NOMO-1 (cell line): ENCODE data around the gene ST3GAL4.
A peak's percentile ranks its signal among the peaks of the same experiment; 100 is the strongest.
"Not testable (repeated sequence)": the region's sequence is repeated elsewhere in the genome, so short reads cannot be mapped to it uniquely, and the experiment has no call there.

ENCODE experiments used
- DNase-seq, 2 experiments: peaks; one replicate each; lab custom pipeline; 2025; ENCODE audit not compliant: unreplicated experiment in 2 of 2; lab: John Stamatoyannopoulos, UW

The ST3GAL4 gene

GRCh38 chr11:126355324-126355925 is at the start of gene ST3GAL4:
ST3GAL4 (plus strand) TSS chr11:126355686; CDS start chr11:126406156, 50,470 bp downstream.
- DNase-seq, result peak; percentile 43 to 69

GRCh38 chr11:126305699-126306098 is 49.8 kb upstream of the ST3GAL4 start:
- DNase-seq, result no peak

DNA sequence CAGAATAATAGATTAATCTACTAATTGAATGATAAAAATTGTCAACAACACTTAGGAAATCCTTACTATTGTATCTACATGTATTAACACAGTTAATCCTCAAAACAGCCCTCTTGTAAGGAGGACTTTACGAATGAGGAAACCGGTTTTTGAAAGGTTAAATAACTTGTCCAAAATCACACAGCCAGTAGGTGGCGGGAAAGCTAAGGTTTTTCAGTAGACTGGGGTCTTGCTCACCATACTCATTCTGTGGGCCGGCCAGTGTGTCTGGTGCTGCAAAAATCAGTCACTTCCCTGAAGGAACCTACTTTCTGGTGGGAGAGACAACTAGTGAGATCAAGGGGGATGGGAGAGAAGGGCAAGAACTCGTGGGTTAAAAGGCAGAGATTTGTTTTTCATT is 47.8 kb upstream of the ST3GAL4 start:
- DNase-seq, result peak; percentile 46 to 71

GRCh38 chr11:126308271-126308671 is 47.2 kb upstream of the ST3GAL4 start:
- no peak for DNase-seq

GRCh38 chr11:126308771-126309170 is 46.7 kb upstream of the ST3GAL4 start:
- DNase-seq, result not testable (repeated sequence)

DNA sequence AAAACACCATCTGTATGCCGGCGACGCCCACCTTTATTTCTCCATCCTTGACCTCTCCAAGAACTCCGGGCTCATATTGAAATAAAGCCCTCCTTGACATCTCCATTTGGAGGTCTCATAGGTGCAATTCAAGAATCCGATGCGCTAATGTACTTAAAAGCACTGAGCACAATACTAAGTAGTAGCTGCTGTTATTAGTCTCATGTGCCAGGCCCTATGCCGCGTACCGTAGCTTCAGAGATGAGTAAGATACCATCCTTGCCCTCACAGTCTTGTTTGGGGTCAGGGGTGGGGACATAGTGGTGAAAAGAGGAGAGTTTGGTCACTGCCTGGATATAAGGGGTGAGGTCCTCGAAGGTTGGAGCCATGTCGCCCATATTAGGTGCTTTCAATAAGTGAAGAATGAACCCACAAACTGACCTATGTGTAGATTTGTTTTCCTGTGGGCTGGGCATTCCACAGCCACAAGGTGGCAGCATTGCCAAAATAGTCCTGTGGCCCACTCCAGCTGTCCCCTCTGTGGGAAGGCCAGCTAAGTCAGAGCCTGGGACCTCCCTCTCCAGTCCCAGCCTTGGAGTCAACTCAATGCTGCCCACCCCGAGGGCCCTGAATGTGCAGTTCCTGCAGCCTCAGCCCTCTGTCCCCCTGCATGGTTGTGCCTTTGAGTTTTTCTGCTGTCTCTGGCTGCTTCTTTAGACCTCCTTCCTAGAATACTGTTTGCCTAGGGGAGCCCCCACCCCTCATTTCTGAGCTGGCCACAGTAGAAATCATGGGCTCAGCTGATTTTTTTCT is 45.1 kb upstream of the ST3GAL4 start:
- peak; percentile 30 to 76 for DNase-seq

- no peak for DNase-seq
Observed at GRCh38 chr11:126310992-126311310, 44.5 kb upstream of the ST3GAL4 start.

DNA sequence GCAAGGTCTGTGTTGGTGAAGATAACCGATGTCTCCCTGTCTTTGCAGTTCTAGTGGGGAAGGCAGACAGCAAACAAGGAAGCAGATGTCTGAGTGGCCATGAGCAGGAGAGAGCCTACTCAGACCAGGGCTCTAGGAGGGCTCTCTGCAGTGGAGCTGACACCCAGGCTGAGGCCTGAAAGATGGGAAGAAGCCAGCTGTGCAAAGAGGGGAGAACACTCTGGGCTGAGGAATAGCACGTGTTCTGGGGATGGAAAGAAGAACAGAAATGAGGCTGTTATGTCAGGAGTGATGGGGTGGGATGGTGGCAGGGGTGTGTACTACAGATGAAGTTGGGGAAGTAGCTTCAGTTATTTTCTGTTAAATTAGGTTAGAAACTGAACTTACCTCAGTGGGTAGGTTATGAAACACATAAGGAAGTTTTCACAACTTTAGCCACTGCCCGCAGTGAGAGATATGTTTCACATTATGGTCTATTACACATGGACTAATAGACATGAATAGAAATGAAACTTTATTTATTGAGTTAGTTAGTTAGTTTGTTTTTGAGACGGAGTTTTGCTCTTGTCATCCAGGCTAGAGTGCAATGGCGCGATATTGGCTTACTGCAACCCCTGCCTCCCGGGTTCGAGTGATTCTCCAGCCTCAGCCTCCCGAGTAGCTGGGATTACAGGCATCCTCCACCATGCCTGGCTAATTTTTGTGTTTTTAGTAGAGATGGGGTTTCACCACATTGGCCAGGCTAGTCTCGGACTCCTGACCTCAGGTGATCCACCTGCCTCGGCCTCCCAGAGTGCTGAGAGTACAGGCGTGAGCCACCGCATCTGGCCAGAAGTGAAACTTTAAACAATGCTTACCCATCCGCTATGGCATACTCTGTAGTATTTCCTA is 43.8 kb upstream of the ST3GAL4 start:
- peak; percentile 79 to 93 for DNase-seq

DNA sequence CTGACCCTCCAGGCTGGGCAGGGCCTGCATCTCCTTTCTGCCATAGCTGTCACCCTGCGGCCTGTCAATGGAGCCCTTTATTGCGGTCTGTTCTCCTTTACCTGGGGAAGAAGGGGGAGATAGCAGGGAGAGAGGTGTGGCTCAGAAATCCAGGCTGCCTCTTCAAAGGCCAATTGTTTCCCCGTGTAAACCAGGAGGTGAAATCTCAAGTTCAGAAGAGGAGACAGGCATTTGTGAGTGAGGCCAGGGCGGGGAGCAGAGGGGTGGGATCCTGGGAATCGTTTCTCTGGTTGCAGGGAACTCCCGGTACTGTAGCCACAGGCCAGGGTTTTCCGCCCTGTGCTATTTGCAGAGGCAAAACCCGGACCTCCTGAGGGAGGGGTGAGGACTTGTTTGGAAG is 42.5 kb upstream of the ST3GAL4 start:
- no peak for DNase-seq

DNA sequence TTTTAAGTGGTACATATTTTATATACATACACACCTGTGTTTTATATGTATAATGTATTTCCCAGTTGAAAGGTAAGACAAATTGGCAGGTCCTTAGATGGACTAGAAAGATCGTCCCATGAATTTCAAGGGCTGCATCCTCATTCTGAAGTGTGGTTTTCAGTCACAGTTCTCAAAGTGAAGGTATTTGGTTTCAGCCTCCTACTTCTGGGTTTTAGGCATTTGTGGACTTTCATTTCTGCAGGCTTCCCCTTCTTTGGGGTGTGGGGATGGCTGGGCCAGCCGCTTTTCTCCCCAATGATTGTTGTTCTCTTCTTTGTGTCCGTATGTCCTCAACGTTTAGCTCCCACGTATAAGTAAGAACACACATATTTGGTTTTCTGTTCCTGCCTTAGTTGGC is 41.7 kb upstream of the ST3GAL4 start:
- peak; percentile 36 to 38 for DNase-seq

DNA sequence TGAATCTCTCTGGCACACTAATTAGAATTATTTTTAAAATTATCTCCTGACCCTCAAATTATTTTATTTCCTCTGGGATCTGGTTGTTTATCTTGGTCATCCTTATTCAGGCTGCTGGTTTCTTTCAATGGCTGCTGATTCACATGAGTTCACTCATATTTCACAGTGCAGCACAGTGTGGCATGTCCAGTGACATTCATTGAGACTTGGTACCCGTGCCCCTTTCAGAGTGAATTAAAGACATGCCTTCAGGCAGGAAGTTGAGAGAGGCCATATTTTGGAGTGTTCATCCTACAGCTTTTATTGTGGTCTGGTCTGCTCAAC is 38.1 kb upstream of the ST3GAL4 start:
- no peak for DNase-seq

DNA sequence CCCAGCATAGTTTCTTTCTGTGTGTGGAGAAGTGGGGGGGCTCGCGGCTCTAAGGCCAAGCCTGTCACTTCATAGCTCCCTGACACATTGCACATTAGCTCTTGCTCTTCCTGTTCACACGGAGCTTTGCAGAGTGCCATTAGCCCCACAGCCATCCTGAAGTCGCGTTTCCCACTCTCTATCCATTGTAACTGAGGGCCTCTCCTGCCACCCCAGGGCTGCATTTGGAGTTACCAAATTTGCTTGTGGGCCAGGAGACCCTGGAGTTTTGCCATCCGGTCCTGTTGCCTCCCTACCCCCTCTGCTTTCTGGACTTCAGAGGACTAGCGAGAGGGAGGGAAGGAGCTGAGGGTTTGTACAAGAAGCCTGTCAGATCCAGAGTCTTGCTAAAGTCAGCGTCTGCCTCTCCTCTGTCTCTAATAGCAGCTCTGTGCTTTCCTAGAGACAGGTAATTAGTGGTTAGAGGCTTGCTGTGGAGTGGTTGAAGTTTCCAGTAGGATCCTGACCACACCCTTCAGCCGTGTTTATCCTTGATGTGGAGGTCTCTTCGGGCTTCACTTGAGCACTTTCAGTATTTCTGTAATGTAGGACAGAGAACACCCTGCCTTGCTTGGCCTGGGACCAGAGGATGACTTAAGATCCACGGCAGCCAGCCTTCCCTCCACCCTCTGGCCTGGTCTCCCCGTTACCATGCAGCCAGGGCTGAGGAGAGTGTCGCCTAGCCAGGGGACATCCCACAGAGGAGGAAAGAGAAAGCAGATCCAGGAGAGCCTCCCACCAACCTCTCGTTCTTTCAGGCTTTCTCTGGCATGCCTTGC is 37.5 kb upstream of the ST3GAL4 start:
- peak; percentile 11 to 21 for DNase-seq

GRCh38 chr11:126318574-126319373 is 36.7 kb upstream of the ST3GAL4 start:
- peak; percentile 71 to 89 for DNase-seq

DNA sequence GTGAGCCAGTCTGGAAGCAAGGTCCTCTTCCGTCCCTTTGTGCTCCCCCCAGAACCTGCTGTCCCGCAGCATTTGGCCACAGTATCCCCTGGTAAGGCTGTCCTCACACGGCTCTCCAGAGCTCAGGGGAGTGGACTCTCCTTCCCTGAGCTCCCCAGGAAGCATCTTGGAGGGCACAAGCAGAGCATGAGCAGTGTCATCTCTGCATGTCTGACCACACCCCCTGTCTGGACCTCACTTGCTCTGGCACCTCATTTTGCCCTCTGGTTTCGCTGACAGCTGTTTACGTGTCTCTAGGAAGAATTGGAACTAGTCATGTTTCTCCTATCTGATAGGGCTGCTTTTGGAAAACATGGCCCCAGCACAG is 36.1 kb upstream of the ST3GAL4 start:
- no peak for DNase-seq

DNA sequence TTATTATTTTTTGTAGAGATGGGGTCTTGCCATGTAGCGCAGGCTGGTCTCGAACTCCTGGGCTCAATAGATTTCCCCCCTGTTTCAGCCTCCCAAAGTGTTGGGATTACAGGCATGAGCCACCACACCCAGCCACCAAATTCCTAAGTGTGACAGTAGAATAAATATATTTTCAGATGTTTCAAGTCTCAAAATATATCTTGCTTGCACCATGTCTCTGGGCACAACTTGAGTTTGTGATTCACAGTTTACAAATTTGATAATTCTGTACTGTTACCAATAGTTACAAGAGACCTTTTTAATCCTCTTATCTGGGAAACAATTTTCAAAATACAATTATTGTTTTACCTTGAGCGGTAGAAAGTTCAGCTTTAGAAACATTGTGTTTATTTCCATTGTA is 32.5 kb upstream of the ST3GAL4 start:
- no peak for DNase-seq

- no peak for DNase-seq
Observed at GRCh38 chr11:126327281-126328000, 28.0 kb upstream of the ST3GAL4 start.

DNA sequence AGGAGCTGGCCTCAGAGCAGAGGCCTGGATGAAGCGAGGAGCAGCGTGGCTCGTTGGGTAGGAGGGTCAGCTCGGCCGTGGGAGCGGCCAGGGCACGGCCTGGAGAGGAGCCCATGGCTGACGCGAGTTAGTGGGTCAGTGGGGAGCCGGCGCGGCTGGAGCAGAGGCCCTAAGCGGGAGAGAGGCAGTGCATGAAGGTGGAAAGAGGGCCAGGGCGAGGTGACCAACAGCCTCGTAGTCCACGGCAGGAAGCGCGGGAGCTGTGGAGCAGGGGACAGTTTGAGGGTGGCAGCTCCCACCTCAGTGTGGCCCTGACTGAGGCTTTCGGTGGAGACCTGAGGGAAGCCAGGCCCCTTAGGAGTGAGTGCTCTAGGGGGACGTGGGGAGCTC is 27.5 kb upstream of the ST3GAL4 start:
- no peak for DNase-seq

GRCh38 chr11:126328444-126328843 is 27.0 kb upstream of the ST3GAL4 start:
- no peak for DNase-seq

DNA sequence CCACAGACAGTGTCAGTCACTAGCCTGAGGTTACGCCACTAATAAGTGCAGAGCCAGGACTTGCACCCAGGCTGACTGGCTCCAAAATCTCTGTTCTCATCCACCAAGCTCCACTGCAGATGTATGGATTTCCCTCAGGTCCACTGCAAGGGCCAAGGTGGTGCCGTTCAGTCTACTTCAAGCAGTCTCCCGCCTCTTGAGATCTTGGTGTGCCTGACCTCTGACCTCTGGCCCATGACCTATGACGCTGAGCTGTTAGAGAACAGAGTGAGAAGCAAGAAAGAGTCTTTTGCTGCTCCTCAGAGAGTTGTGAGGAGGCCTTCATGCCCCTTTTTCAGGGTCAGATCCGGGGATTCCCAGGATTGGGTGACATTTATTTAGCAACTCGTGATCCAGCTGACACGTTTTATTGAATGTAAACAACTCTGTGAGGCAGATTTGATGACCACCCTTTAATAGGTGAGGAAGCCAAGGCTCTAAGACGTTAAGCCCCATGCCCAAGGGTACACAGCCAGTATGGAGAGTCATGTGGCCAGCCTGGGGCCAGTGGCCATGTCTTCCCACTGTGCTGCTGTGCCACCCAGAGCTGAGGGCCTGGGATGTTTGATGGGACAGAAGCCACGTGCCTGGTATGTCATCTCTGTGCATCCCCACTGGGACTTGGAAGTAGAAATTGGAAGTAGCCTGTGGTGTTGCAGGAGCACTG is 26.4 kb upstream of the ST3GAL4 start:
- no peak for DNase-seq
